ENCODE results near the gene LRRC45.

DNA sequence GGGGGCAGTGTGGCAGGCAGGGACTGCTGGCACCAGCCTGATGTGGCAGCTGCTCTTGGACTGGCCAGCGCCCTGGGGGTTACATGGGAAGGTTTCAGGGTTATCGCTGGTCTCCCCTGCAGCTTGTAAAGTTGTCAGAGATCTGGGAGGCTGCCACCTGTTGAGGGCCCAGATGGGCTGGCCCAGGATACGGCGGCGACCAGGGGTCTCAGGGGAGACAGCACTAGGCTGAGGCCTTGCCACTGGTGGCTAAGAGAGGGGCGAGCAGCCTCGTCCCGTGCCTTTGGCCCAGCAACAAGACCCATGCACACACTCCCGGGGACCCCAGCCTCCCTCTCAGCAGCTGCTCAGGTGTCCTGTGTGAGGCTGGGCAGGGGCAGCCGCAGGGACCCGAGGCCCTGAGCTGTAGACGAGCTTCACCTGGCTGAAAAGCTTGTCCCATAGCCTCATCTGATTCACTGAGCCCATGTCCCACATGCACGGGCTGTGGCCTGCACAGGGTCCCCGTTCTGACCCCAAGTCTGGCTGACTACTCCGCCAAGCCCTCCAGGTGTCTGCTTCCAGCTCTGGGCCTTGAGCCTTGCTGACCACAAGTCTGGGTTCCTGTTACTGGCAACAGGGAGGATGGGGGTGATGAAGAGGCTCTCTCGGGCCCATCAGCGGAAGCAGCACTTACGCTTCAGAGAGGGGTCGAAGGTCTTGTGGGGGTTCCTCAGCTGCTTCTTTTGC is 36.3 kb downstream of the LRRC45 start:
- no peak for TF ChIP-seq POLR2A (IDR thresholded peaks at IDR 0.05; ENCODE audit: low read length)
- TF ChIP-seq GATA1 (IDR thresholded peaks at IDR 0.05; ENCODE audit: low read depth, low read length): no peak
